Kidney epithelial cell (primary cell): Measurements from ENCODE around the gene GPR146. TPM values are rescaled to one million over a fixed set of nuclear protein-coding genes. Genes with fewer than 3 reads are reported as not detected.

Experiments
- DNase-seq: peaks from one replicate; pipeline ENCODE4 v3.0.0-alpha.2; 2010; ENCODE audit warnings: low read depth
- H3K27me3 ChIP-seq: 2 replicates; pipeline ENCODE4 v1.6.0; 2011; ENCODE audit warnings: low read length; ENCODE audit not compliant: control insufficient read depth, insufficient read depth
- H3K36me3 ChIP-seq: 2 replicates; pipeline ENCODE4 v1.5.1; 2011; ENCODE audit warnings: low read length; ENCODE audit not compliant: control insufficient read depth, insufficient read depth
- H3K4me3 ChIP-seq: 2 replicates; pipeline ENCODE4 v1.5.1; 2011; ENCODE audit warnings: low read depth, mild to moderate bottlenecking, control low read depth, low read length
- CTCF ChIP-seq: IDR thresholded peaks from 2 replicates; pipeline ENCODE4 v1.5.1; 2011; ENCODE audit warnings: mild to moderate bottlenecking, moderate library complexity, low read length, control low read depth, inconsistent platforms; ENCODE audit not compliant: insufficient read depth, poor library complexity, severe bottlenecking
- total RNA-seq: library from RNA; depleted of rRNA; stranded (reverse); fragments of >200 nt; gene quantifications from 2 replicates; pipeline ENCODE4 v1.2.3, GENCODE V29; 2015

GPR146 gene
- total RNA-seq, 1 donor from 2014 or later, result 0.21 TPM

- H3K36me3 ChIP-seq, result no peaks in the 10 kb centered on the region
- no peak overlapping the region for H3K4me3 ChIP-seq
- no peak for TF ChIP-seq CTCF
- no peaks in the 10 kb centered on the region for H3K27me3 ChIP-seq
- no peak for DNase-seq
Measured at GRCh38 chr7:1015196-1016121, 28.9 kb upstream of the GPR146 start.

- no peaks in the 10 kb centered on the region for H3K27me3 ChIP-seq
- no peak for DNase-seq
- no peak for TF ChIP-seq CTCF
- H3K4me3 ChIP-seq, result no peak overlapping the region
- H3K36me3 ChIP-seq, result no peaks in the 10 kb centered on the region
Measured at GRCh38 chr7:1016577-1017531, 27.5 kb upstream of the GPR146 start.

GRCh38 chr7:1017586-1018333 lies 26.6 kb upstream of the GPR146 start:
- H3K4me3 ChIP-seq, result no peak overlapping the region
- DNase-seq, result no peak
- H3K36me3 ChIP-seq, result no peaks in the 10 kb centered on the region
- no peaks in the 10 kb centered on the region for H3K27me3 ChIP-seq
- TF ChIP-seq CTCF, result no peak

GRCh38 chr7:1018334-1018695 lies 26.0 kb upstream of the GPR146 start:
- Histone ChIP-seq H3K36me3 (no peaks in the 10 kb centered on the region), H3K4me3 (no peak overlapping the region), H3K27me3 (no peaks in the 10 kb centered on the region)
- no peak for DNase-seq
- no peak for TF ChIP-seq CTCF

- Histone ChIP-seq H3K4me3 (no peak overlapping the region), H3K36me3 (no peaks in the 10 kb centered on the region), H3K27me3 (no peaks in the 10 kb centered on the region)
- DNase-seq, result no peak
- no peak for TF ChIP-seq CTCF
Measured at GRCh38 chr7:1019255-1019785, 25.0 kb upstream of the GPR146 start.
